EH (cell line): ENCODE measurements around the gene SPATA4.
A peak's percentile ranks its signal among the peaks of the same experiment; 100 is the strongest.
"Not testable (repeated sequence)": the region's sequence is repeated elsewhere in the genome, so short reads cannot be mapped to it uniquely, and the experiment has no call there.

Experiments used
- DNase-seq: peaks from one replicate; pipeline ENCODE4 v3.0.0-alpha.2; 2015; ENCODE audit warnings: low read depth

The SPATA4 gene

DNA sequence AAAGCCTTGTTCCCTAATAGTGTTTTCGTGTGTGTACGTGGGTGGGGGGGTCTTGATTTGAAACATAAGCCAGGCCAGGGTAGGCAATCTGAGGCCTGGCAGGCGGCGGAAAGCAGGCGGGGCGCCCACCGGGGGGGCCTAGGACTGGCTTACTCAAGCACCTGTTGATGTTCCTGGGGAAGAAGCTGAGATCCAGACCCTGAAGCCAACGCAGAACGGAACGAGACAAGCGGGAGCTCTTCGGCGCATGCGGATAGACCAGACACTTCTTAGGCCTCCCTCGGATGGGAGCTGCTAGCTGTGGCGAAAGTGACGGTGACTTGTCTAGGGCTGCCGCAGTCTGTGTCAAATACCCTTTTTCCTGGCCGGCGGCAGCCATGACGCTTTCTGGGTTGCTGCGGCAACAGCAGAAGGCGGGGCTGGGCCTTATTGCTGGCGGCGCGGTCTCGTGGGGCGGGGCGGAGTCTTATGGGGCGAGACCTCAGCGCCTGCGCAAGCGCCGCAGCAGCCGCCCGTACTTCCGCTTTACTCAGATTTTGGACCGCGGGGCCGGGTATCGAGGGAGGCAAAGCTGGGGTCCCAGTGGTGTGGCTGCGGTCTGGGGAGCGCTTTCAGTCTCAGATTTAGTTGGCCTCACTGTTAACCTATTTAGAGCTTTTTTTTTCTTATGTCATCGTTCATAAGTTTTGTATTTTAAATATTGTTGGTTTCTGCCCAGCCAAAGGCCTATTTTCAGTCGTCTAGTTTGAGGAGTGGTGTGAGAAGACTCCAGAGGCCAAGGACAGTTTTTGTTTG, at the start of gene SPATA4:
SPATA4 (minus strand) TSS at position 402 of the 795 bp plus-strand sequence; CDS start at position 379, 23 bp downstream.
- DNase-seq, result peak; percentile 93

DNA sequence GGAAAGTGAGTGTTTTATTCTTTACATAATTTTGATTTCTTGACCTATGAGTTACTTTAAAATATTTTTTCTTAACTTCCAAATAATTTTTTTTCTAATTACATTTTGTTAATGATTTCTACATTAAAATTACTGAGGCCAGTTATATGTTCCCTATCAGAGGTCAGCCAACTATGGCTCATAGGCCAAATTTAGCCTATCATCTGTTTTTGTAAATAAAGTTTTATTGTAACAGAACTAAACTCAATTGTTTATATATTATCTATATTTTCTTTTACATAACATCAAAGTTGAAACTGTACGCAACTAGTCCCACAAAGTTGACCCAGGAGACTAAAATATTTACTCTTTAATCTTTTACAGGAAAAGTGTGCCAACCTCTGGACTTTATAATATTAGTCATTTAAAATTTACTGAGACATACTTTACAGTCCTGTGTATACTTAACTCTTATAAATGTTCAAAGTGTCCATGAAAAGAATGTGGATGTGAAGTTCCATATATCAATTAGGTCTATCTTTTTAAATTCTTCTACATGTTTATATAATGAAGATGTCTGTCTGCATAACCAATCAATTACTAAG, 47.5 kb upstream of the SPATA4 start:
- DNase-seq, result no peak

DNA sequence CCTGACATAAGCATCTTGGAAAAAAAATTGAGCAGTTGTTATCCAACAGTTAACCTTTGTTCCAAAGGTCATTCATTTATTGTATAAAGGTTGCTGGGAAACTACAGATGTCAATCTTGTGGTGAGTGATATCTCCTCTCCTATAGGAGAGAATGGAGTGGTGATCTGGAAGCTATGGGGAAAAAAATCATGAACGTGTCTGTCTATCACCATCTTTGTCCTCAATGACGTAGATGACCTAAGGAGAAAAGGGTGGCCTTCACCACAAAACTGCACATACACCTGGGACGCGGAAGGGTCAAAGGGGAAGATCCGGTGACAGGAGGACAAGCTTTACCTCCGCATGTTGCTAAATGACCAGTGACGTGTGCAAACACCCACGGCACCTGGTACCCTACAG, 46.3 kb upstream of the SPATA4 start:
- no peak for DNase-seq

GRCh38 chr4:176238826-176239225, 43.4 kb upstream of the SPATA4 start:
- peak; percentile 58 for DNase-seq

DNA sequence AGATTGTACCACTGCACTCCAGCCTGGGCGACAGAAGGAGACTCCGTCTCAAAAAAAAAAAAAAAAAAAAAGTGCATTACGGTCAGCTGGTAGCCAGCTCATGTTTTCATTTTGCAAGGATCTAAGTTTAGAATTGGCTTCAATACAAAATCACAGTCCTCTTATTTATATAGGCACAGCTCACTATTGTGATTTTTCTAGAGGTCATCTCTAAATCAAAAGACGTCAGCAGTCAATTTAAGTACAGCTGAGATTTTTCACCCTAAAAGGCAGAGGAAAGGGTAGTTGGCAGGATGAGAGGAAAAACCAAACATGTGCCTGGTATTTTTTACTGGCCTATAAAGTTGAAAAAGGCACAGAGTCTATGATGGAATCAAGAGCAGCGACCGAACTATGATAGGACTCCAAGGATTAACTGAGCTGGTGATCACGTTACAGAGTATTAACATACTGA, 42.8 kb upstream of the SPATA4 start:
- DNase-seq, result peak; percentile 99

DNA sequence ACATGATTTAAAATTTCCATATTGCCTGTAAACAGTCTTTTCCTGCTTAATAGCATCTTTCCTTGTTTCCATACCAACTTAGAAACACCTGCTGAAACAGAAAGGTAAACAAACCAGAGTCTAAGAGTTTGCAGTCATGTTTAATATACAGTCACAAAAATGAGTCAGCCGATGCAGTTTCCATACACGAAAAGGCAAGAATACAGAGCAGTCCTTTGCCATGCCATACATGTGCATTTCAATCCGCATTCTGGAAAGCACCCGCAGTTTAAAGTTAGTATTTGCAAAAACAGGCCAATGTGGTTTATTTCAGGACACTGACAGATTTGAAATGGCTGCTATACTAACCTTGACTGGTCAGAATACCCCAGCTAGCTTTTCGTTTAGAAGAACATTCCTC, 41.6 kb upstream of the SPATA4 start:
- peak; percentile 22 for DNase-seq

DNA sequence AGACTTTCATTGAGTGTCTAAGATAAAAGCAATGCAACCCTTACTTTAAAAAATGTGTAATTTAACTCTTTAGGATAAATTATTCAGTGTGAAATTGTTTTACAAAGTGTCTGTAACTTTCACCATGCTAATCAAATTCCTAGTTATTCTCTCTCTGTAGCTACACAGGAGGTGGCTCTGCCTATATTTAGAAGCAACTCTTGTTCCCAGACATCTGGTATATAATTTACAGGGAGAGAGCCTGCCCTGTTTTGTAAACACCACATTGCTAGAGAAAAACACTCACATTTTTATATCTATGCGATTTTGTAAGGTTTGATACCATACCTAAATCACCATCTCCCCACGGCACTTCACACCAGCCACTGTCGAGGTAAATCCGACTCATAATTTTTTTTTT, 35.5 kb upstream of the SPATA4 start:
- DNase-seq, result peak; percentile 21

DNA sequence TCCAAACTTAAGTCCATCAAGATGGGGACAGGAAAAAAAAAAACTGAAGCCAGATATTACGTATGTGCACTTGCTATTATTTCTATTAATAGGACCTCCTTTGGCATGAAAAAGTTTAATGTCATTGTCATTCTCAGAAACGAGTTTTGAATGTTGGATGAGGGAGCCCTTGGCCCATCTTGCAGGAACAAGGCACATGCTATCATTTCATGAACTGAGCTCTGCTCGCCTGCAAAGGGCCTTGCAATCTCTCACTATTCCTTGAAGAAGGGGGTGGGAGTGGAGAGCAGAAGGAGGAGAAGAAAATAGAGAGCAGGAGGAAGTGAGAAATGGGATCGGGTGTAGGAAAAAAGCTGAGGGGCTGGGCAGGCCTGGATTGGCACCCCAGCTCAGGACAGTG, 34.3 kb upstream of the SPATA4 start:
- no peak for DNase-seq

DNA sequence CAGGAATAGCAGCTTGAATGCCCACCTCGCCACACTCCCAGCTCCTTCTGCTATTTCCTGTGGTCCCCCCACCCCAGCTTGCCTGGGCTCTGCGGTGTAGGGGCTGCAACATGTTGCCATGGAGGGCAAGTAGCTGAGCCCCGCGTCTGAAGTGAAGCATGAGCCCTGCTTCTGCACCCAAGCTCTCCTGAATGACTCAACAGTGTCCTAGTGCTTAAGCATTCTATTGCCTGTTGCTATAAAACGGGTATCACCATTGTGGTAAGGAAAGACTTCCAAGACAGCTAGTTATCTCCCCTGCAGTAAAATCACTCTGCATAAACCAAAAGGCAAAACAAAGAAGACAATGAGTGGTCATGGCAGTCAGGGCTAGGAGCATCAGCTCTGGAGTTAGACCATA, 31.4 kb upstream of the SPATA4 start:
- peak; percentile 7 for DNase-seq

GRCh38 chr4:176223561-176223960, 28.2 kb upstream of the SPATA4 start:
- DNase-seq, result no peak

- DNase-seq, result no peak
Observed at GRCh38 chr4:176222149-176222548, 26.8 kb upstream of the SPATA4 start.

DNA sequence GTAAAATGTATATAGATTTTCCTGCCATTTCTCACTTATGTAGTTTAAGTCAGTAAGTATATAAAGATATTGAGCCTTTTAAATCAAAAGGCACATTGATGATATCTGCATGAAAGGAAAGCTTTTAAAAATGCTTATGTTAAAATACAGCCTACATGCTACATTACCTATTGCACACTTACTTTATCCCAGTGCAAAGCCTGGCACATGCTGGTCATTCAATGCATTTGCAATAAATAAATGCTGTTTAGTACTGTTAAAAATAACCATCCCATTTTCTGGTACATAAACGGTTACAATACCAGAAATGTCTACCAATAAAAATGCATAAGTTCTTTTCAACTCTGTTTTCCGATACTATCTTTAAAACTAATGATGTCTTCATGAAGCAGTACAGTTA, 22.1 kb upstream of the SPATA4 start:
- no peak for DNase-seq

DNA sequence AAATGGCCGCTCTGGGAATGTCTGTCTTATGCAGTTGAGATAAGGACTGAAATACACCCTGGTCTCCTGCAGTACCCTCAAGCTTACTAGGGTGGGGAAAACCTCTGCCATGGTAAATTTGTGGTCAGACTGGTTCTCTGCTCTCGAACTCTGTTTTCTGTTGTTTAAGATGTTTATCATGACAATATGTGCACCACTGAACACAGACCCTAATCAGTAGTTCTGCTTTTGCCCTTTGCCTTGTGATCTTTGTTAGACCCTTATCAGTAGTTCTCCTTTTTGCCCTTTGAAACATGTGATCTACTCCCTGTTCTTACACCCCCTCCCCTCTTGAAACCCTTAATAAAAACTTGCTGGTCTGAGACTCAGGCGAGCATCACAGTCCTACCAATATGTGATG, 17.0 kb upstream of the SPATA4 start:
- DNase-seq, result not testable (repeated sequence)

- no peak for DNase-seq
Observed at GRCh38 chr4:176210579-176211296, 15.4 kb upstream of the SPATA4 start.

DNA sequence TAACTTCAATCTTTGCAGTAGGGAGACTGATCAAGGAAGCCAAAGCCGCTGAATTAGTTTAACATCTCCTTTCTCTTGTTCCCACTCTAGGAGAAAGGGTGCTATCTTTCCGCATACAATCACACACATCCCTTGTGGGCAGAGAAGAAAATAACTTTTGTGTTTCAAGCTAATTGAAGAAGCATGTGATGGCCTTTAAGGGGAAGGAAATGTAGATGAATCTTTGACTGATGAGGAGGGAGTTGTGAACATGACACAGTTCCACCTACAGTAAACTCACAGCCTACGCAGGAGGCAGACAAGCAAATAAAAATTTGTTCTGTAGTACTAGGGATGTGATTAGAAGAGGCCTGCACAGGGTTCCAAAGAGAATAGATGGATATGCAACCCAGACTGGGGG, 14.7 kb upstream of the SPATA4 start:
- DNase-seq, result no peak

DNA sequence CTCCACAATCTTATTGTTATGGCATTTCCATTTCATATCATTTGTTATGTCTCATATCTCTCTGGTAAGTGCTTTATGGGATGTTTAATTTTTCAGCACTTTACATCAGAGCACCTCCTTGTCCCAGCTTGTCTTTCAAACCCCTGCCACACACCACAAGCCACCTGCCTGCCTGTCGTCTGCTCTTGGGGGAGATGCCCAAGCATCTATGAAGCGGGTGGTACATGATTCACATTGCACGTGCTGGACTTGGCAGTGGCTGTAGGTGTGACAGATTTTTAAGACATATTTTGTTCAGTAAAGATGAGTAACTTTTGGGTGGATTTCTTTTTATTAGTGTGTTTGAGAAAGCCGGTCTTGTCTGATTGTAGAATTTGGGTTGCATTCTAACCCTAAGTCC, 14.2 kb upstream of the SPATA4 start:
- no peak for DNase-seq

DNA sequence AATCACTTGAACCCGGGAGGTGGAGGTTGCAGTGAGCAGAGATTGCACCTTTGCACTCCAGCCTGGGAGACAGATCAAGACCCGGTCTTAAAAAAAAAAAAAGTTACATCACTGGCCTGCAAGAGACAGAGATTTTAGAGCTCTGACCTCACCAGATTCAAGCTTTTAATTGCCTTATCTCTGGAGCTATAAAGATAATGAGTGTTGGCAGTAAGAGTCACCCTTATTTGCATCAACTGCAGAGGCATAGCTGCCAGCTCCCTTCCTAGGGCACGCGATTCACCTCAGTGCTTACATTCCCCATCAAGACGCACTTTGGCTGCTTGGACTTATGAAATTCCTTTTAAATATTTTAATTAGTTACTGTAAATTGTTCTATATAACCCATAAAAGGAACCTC, 12.5 kb upstream of the SPATA4 start:
- peak; percentile 58 for DNase-seq

DNA sequence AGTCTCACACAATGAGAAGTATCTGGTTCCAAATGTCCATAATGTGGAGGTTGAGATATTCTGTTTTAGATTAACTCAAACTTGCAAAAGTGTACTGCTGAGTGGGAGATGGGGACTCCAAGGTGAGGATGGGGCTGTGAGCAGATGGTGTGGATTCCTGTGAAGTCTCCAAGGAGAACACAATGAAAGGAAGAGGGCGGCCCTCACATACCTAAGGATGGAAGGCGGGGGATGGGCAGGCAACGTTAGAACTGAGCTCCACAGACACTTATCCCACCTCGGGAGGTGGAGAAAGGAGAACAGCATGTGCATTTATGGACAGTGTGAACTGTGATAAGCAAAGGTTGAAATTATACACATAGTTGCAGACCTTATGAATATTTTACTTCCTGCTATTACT, 9.9 kb upstream of the SPATA4 start:
- DNase-seq, result no peak

DNA sequence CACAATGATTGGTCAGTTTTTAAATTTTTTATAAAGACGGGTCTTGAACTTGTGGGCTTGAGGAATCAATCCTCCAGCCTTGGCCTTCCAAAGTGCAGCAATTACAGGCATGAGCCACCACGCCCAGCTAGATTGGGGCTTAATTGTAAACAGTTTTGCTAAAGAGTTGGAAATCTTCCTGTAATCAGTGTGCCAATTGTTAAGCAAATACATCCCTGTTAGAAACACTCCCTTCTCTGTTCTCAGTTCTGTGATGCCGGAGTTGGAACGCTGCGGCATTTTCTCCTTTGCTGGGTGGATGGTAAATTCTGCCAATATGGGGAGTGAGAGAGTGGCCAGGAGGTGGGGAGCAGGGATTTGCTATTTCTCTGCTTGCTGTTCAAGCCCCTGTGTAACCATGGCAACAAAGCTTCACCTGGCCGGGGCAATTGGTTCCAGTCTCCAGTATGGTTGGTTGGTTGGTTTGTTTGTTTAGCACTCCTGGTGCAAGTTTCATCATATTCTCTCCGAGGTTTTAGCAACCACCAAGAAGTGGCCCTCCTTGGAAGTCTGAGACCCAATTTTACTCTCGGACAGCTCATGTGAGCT, 3.0 kb upstream of the SPATA4 start:
- no peak for DNase-seq

- peak; percentile 86 for DNase-seq
Observed at GRCh38 chr4:176193938-176194337, 1.4 kb downstream of the SPATA4 start.

DNA sequence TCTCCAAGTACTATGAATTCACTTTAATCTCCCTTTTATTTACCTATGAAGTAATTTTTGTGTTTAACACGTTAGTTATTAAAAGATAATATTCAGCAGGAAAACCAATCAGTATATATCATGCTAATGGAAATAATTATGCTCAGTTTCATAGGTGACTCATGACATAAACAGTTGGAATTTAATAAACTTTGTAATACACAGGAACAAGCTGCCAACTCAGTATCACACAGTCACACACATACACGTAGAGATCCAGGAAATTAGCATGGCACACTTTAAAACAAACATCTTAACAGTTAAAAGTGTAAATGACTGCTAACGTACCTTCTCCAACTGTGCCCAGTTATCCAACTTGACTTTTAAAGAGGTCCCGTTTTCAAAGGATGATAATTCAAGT, 2.3 kb downstream of the SPATA4 start:
- DNase-seq, result peak; percentile 68

DNA sequence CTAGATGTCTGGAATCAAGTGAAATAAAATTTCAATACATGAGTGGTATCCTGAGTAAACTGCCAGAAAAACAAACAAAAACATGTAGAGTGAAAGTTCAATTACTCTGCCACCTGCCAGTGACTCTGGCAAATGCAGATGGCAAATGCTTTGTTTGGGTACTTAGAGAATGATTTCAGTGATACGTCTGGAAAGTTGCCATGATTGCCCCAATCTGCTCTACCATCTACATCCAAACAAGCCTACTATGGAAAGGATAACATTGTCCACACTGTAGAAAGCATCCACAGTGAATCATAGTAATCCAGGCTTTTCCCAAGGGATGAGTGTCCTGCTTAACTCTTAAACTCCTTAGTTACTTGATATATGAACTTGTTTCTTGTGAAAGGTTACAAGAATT, 3.4 kb downstream of the SPATA4 start:
- DNase-seq, result peak; percentile 66
